ENCODE results near the gene GAPVD1. TPM values are rescaled to one million over a fixed set of nuclear protein-coding genes. Genes with fewer than 3 reads are reported as not detected.

Gene GAPVD1
- total and polyA plus RNA-seq, 2 of the 13 experiments (the other 11 are each of a cell fraction or from before 2014, with no cell fraction given): 11.1 to 33.2 TPM

DNA sequence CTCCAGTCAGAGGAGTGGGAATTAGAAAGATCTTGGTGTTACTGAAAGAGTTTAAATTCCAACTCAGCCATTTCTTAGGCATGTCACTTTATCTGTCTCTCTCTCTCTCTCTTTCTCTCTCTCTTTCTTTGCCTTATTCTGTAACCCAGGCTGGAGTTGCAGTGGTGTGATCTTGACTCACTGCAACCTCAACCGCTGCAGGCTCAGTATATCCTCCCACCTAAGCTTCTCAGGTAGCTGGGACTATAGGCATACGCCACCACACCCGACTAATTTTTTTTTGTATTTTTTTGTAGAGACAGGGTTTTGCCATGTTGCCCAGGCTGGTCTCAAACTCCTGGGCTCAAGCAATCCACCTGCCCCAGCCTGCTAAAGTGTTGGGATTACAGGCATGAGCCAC is 43.0 kb upstream of the GAPVD1 start:
- ChIA-PET CTCF (ENCODE audit: low intra/inter-chr PET ratio, low total read pairs) (no interaction called here), POLR2A (interaction anchor here (1.4 to 2.2 kb wide), 3 partner anchors 14 to 23 kb away, joined by 4 to 13 read pairs (median 8); partner anchors contain the start of genes HSPA5 and RABEPK)
- H4K20me1 ChIP-seq (ENCODE audit: insufficient read depth, low read length): no peaks in the 10 kb centered on the region
- no peaks in the 10 kb centered on the region for H3K27me3 ChIP-seq (ENCODE audit: control insufficient read depth in 1 of 2, insufficient read depth in 2 of 2, low read length in 2 of 2)
- no peak overlapping the region for H3K9ac ChIP-seq (ENCODE audit: insufficient read depth, low read depth, low read length)
- H3K27ac ChIP-seq (ENCODE audit: extremely low read length, insufficient read depth, low read length): no peak overlapping the region
- H2AFZ ChIP-seq (ENCODE audit: low read length): no peak overlapping the region
- ATAC-seq: no peak
- H3K4me3 ChIP-seq (replicated peaks in 1 of 3; ENCODE audit: insufficient read depth in 1 of 3, low read depth in 2 of 3, low read length in 3 of 3): no peak overlapping the region
- H3K4me2 ChIP-seq (ENCODE audit: low read depth, low read length): no peak overlapping the region
- no peaks in the 10 kb centered on the region for H3K4me1 ChIP-seq (ENCODE audit: insufficient read depth, low read length)
- no peak for DNase-seq (ENCODE audit: low spot score)
- WGBS (ENCODE audit: low lambda C conversion rate): 96% methylated on average over 3 of the region's 3 CpGs
- FAIRE-seq: no peak
- H3K36me3 ChIP-seq (replicated peaks in 1 of 2; ENCODE audit: control insufficient read depth in 1 of 2, insufficient read depth in 2 of 2, low read length in 2 of 2): peaks cover 7 to 48% of the 10 kb centered on the region in 2 experiments
- no peaks in the 10 kb centered on the region for H3K9me3 ChIP-seq (ENCODE audit: low read length)
- no peaks in the 10 kb centered on the region for H3K79me2 ChIP-seq (ENCODE audit: insufficient read depth, low read length)
- in situ Hi-C loops (cut with HindIII; ENCODE audit: extremely low pct_ligation_motif_present, low pct_unique_long_range_greater_than_20kb) (no loop called here), intact Hi-C loops (cut with micrococcal nuclease; ENCODE audit: unreplicated experiment) (no loop called here)
- BruUV-seq (replicated peaks): no TSS peak
- no peak for TF ChIP-seq TAF15 (IDR thresholded peaks at IDR 0.05; ENCODE audit: low read depth, low read length, poor library complexity, severe bottlenecking)
- TF ChIP-seq, protein P1, sequence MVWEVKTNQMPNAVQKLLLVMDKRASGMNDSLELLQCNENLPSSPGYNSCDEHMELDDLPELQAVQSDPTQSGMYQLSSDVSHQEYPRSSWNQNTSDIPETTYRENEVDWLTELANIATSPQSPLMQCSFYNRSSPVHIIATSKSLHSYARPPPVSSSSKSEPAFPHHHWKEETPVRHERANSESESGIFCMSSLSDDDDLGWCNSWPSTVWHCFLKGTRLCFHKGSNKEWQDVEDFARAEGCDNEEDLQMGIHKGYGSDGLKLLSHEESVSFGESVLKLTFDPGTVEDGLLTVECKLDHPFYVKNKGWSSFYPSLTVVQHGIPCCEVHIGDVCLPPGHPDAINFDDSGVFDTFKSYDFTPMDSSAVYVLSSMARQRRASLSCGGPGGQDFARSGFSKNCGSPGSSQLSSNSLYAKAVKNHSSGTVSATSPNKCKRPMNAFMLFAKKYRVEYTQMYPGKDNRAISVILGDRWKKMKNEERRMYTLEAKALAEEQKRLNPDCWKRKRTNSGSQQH (CRISPR knock-in tag; IDR thresholded peaks at IDR 0.05; ENCODE audit: low read depth): no peak
- no peak for TF ChIP-seq SMAD3 (CRISPR knock-in tag; IDR thresholded peaks at IDR 0.05)
- TF ChIP-seq ZNF441 (CRISPR knock-in tag; IDR thresholded peaks at IDR 0.05; ENCODE audit: borderline replicate concordance): no peak
- TF ChIP-seq, protein P2, sequence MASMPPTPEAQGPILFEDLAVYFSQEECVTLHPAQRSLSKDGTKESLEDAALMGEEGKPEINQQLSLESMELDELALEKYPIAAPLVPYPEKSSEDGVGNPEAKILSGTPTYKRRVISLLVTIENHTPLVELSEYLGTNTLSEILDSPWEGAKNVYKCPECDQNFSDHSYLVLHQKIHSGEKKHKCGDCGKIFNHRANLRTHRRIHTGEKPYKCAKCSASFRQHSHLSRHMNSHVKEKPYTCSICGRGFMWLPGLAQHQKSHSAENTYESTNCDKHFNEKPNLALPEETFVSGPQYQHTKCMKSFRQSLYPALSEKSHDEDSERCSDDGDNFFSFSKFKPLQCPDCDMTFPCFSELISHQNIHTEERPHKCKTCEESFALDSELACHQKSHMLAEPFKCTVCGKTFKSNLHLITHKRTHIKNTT (CRISPR knock-in tag; IDR thresholded peaks at IDR 0.05): no peak
- TF ChIP-seq, protein P3, sequence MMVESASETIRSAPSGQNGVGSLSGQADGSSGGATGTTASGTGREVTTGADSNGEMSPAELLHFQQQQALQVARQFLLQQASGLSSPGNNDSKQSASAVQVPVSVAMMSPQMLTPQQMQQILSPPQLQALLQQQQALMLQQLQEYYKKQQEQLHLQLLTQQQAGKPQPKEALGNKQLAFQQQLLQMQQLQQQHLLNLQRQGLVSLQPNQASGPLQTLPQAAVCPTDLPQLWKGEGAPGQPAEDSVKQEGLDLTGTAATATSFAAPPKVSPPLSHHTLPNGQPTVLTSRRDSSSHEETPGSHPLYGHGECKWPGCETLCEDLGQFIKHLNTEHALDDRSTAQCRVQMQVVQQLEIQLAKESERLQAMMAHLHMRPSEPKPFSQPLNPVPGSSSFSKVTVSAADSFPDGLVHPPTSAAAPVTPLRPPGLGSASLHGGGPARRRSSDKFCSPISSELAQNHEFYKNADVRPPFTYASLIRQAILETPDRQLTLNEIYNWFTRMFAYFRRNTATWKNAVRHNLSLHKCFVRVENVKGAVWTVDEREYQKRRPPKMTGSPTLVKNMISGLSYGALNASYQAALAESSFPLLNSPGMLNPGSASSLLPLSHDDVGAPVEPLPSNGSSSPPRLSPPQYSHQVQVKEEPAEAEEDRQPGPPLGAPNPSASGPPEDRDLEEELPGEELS (CRISPR knock-in tag; IDR thresholded peaks at IDR 0.05): no peak
- TF ChIP-seq CREBL2 (CRISPR knock-in tag; IDR thresholded peaks at IDR 0.05; ENCODE audit: borderline replicate concordance): no peak
- no peak for TF ChIP-seq ZNF460 (CRISPR knock-in tag; IDR thresholded peaks at IDR 0.05; ENCODE audit: borderline replicate concordance)
- no peak for TF ChIP-seq ZSCAN22 (CRISPR knock-in tag; IDR thresholded peaks at IDR 0.05)
- no peak for TF ChIP-seq ZNF180 (CRISPR knock-in tag; IDR thresholded peaks at IDR 0.05; ENCODE audit: borderline replicate concordance, low read depth)
